IPS DF 6.9 (cell line): ENCODE data around the gene ARHGAP4.

Source experiments
- DNase-seq: peaks from one replicate; pipeline ENCODE4 v3.0.0-alpha.2; 2013; ENCODE audit warnings: low read depth, low spot score
- H3K27ac ChIP-seq: one replicate; pipeline ENCODE4 v1.5.1; 2013; ENCODE audit warnings: low read length, control low read depth
- H3K27me3 ChIP-seq: 2 replicates; pipeline ENCODE4 v1.6.1; 2013; ENCODE audit warnings: mild to moderate bottlenecking, low read length; ENCODE audit not compliant: control insufficient read depth, insufficient read depth
- H3K36me3 ChIP-seq: 2 replicates; pipeline ENCODE4 v1.6.1; 2013; ENCODE audit warnings: low read length; ENCODE audit not compliant: control insufficient read depth, insufficient read depth
- H3K4me1 ChIP-seq: 2 replicates; pipeline ENCODE4 v1.6.1; 2013; ENCODE audit warnings: low read length; ENCODE audit not compliant: control insufficient read depth, insufficient read depth
- H3K4me3 ChIP-seq: 2 replicates; pipeline ENCODE4 v1.5.1; 2013; ENCODE audit warnings: mild to moderate bottlenecking, low read length
- H3K9me3 ChIP-seq: 2 replicates; pipeline ENCODE4 v1.6.1; 2013; ENCODE audit warnings: low read length, inconsistent platforms; ENCODE audit not compliant: control insufficient read depth, insufficient read depth
- WGBS: extraction: QIAGEN DNeasy Blood & Tissue Kit; methylation state at CpG from one replicate; pipeline ENCODE4 v1.1.7; 2013; ENCODE audit warnings: mixed read lengths, missing lambda C conversion rate; ENCODE audit not compliant: insufficient read length, insufficient coverage; 5-methylcytosine and 5-hydroxymethylcytosine counted together

Gene ARHGAP4

DNA sequence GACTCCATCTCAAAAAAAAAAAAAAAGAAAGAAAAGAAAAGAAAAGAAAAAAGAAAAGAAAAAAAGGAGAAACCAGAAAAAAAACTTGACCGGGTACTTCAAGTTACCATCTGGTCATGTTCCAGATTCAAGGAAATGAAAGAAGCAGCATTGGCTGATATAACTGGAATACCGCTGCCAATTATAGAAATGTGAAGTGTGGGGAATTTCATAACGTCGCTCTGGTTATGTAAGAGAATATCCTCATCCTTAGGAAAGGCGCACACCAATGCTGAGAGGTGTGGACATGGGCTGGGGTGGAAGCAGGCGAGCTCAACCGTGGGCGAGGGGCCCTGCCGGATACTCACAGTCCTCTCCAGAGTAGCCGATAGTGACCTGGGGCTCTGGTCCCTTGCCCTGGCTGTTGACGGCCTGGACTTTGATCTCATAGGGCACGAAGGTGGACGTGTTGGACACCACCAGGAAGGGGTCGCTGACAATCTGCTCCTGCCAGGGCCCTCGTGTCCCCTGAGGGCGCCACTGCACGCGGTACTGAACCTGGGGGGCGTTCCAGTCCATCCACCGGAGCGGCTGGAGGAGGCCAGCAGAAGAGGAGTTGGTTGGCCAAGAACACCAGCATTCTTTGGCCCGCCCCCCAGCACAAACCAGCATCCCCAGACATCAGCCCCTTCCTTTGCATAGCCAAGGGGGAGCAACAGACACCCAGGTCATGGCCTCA is 59.6 kb downstream of the ARHGAP4 start:
- peaks cover 1% of the 10 kb centered on the region for H3K4me1 ChIP-seq
- H3K27me3 ChIP-seq = no peaks in the 10 kb centered on the region
- no peak overlapping the region for H3K27ac ChIP-seq
- no peak for DNase-seq
- no CpG with 5 or more reads among the region's 22 CpGs for WGBS
- H3K36me3 ChIP-seq = peaks cover 7% of the 10 kb centered on the region
- no peak overlapping the region for H3K4me3 ChIP-seq
- H3K9me3 ChIP-seq = no peaks in the 10 kb centered on the region

- no peaks in the 10 kb centered on the region for H3K9me3 ChIP-seq
- H3K27me3 ChIP-seq = no peaks in the 10 kb centered on the region
- H3K4me3 ChIP-seq = no peak overlapping the region
- H3K4me1 ChIP-seq = peaks cover 1% of the 10 kb centered on the region; the same call in 1 of the 2 replicates
- H3K27ac ChIP-seq = no peak overlapping the region
- WGBS = no CpG with 5 or more reads among the region's 9 CpGs
- H3K36me3 ChIP-seq = peaks cover 7% of the 10 kb centered on the region
- DNase-seq = no peak
Observed at GRCh38 chrX:153865685-153866084, 60.4 kb downstream of the ARHGAP4 start.

- Histone ChIP-seq H3K27me3 (no peaks in the 10 kb centered on the region), H3K4me1 (peaks cover 1% of the 10 kb centered on the region; the same call in 1 of the 2 replicates), H3K36me3 (peaks cover 7% of the 10 kb centered on the region), H3K9me3 (no peaks in the 10 kb centered on the region), H3K27ac (no peak overlapping the region), H3K4me3 (no peak overlapping the region)
- no CpG with 5 or more reads among the region's 11 CpGs for WGBS
- no peak for DNase-seq
Observed at GRCh38 chrX:153865321-153865580, 60.8 kb downstream of the ARHGAP4 start.

- Histone ChIP-seq H3K27ac (no peak overlapping the region), H3K9me3 (no peaks in the 10 kb centered on the region), H3K4me1 (peaks cover 1% of the 10 kb centered on the region; the same call in 1 of the 2 replicates), H3K27me3 (no peaks in the 10 kb centered on the region), H3K36me3 (peaks cover 7% of the 10 kb centered on the region), H3K4me3 (no peak overlapping the region; the same call in 1 of the 2 replicates)
- no peak for DNase-seq
- no CpG with 5 or more reads among the region's 30 CpGs for WGBS
Observed at GRCh38 chrX:153864561-153865320, 61.3 kb downstream of the ARHGAP4 start.

- no peaks in the 10 kb centered on the region for H3K9me3 ChIP-seq
- H3K4me3 ChIP-seq = no peak overlapping the region
- H3K36me3 ChIP-seq = peaks cover 7% of the 10 kb centered on the region
- no peak overlapping the region for H3K27ac ChIP-seq
- WGBS = no CpG with 5 or more reads among the region's 10 CpGs
- H3K4me1 ChIP-seq = peaks cover 1% of the 10 kb centered on the region; the same call in 1 of the 2 replicates
- no peak for DNase-seq
- no peaks in the 10 kb centered on the region for H3K27me3 ChIP-seq
Observed at GRCh38 chrX:153864101-153864500, 62.0 kb downstream of the ARHGAP4 start.

DNA sequence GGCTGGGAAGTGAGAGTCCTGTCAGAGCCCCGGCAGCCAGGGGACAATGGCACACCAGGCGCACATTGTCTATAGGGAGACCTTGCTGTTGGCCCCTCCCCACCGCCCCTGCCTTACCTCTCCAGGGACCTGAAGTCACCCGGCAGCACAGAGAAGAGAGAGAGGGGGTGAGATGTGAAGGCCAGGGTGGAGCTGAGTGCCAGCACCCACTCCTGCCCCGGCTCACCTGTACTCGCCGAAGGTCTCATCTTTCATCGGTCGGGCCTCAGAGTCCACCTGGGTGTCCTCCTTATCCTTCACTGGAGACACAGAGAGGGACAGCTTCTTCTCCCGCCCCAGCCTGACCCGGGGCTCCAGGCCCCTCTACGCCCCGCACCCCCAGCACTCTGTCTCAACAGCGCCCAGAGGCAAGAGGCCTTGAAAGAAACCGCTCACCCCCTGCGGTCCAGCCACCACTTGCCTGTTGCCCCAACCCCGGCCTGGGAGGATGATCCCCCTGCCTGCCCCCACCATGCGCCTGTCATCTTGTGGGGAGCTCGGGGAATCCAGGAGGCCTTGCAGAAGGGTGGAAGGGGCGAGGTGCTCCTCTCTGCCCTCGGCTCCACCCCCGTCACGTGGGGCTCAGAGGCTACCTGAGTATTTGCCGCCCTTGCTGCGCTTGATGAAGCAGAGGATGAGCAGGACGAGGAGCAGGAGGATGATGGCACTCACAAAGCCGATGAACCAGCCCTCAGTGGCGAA is 62.6 kb downstream of the ARHGAP4 start:
- Histone ChIP-seq H3K36me3 (peaks cover 7% of the 10 kb centered on the region), H3K27me3 (no peaks in the 10 kb centered on the region), H3K9me3 (no peaks in the 10 kb centered on the region), H3K27ac (no peak overlapping the region), H3K4me1 (peaks cover 1% of the 10 kb centered on the region; the same call in 1 of the 2 replicates), H3K4me3 (no peak overlapping the region)
- DNase-seq = no peak
- no CpG with 5 or more reads among the region's 28 CpGs for WGBS

DNA sequence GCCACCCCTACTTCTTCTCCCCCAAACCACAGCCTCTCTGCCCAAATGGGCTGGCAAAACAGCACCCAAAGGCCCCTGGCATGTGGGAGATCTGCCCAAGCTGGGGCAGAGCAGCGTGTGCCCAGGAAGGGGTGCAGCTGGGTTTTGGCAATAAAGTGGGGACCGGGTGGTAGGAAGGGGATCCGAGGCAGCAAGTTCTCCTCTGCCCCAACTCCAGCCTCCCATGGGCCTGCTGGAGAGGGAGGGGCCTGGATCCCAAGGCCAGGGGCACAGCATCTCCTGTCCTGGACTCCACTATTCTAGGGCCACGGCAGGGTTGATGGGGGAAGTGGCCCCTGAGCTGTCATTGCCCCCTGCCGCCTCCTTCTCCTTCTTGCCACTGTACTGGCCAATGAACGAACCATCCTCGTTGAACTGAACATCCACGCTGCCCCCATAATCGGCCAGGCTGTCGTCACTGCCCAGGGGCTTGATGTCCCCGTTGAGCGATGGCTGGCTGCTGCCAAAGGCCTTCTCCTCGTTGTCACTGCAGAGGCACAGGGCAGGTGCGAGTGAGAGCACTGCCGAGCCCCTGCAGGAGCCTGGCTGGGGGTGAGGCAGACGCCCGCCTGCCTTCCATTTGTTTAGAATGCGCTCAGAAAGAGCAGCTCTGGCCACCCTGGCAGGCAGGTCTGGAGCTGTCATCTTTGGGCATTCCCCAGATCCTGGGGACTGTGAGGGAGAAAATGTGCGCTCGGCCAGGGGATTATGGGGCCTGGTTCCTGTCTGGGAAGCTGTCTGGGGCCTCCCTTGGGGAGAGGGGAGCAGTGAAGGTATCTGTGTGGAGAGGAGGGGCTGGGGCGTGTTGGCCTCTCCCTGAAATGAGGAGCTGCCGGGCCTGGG is 63.5 kb downstream of the ARHGAP4 start:
- Histone ChIP-seq H3K36me3 (peaks cover 4% of the 10 kb centered on the region), H3K9me3 (no peaks in the 10 kb centered on the region), H3K4me3 (no peak overlapping the region), H3K27me3 (no peaks in the 10 kb centered on the region), H3K4me1 (peaks cover 1% of the 10 kb centered on the region; the same call in 1 of the 2 replicates), H3K27ac (no peak overlapping the region)
- no CpG with 5 or more reads among the region's 22 CpGs for WGBS
- DNase-seq = no peak

DNA sequence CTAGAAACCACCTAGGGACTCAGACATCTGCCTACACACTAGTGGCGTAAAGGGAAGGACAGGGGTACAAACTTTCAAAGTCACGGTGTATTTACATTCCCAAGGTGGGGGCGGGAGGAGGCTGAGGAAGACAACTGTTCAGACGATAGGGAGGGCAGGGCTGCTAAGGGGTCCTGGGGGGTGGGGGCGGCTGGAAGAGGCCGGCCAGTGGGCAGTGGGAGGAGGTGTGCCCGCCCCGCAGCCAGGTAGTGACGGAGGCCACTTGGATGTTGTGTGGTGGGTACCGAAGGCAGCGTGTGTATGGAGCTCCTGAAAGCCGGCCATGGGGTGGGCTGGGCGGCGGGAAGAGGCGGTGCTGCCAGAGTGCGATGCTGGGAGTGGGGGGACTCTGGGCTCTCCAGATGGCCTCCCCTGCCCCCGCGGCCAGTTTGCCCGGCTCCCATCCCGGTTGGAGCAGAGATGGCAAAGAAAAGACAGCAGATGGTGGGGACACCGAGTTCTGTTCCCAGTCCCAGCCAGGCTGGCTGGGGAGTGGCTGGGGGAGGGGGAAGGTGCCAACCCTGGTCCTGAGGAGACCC is 64.2 kb downstream of the ARHGAP4 start:
- H3K9me3 ChIP-seq = no peaks in the 10 kb centered on the region
- no peaks in the 10 kb centered on the region for H3K27me3 ChIP-seq
- peaks cover 1% of the 10 kb centered on the region; the same call in 1 of the 2 replicates for H3K4me1 ChIP-seq
- H3K27ac ChIP-seq = no peak overlapping the region
- peaks cover 4% of the 10 kb centered on the region; the same call in 1 of the 2 replicates for H3K36me3 ChIP-seq
- WGBS = no CpG with 5 or more reads among the region's 21 CpGs
- H3K4me3 ChIP-seq = no peak overlapping the region
- no peak for DNase-seq

GRCh38 chrX:153861151-153861550 is 64.9 kb downstream of the ARHGAP4 start:
- Histone ChIP-seq H3K9me3 (no peaks in the 10 kb centered on the region), H3K27me3 (no peaks in the 10 kb centered on the region), H3K4me1 (peaks cover 1% of the 10 kb centered on the region; the same call in 1 of the 2 replicates), H3K27ac (no peak overlapping the region), H3K36me3 (peaks cover 4% of the 10 kb centered on the region; the same call in 1 of the 2 replicates), H3K4me3 (no peak overlapping the region)
- WGBS = no CpG with 5 or more reads among the region's 10 CpGs
- no peak for DNase-seq
